Ovary (tissue), 9 donors: ENCODE results near the gene PPAT. TPM values are rescaled to one million over a fixed set of nuclear protein-coding genes. Genes with fewer than 3 reads are reported as not detected.

Experiments
- DNase-seq, 5 donors: peaks; one replicate each; pipeline ENCODE4 v3.0.0-alpha.2; 2019 to 2020
- H3K27ac ChIP-seq, 2 donors: fragments of 200-600 bp; one replicate each; pipeline versions ENCODE4 v1.5.1 to v1.8.0; 2019 to 2022
- H3K27me3 ChIP-seq: fragments of 200-600 bp; one replicate; pipeline ENCODE4 v1.8.0; 2022
- H3K36me3 ChIP-seq: fragments of 200-600 bp; sonication (generic); one replicate; pipeline ENCODE4 v1.5.1; 2019
- H3K4me1 ChIP-seq: one replicate; pipeline ENCODE4 v1.8.1; 2013; ENCODE audit warnings: mild to moderate bottlenecking, moderate library complexity; ENCODE audit not compliant: insufficient read depth
- H3K4me3 ChIP-seq: fragments of 200-600 bp; sonication (generic); one replicate; pipeline ENCODE4 v1.5.1; 2017
- H3K9me3 ChIP-seq, 2 donors: fragments of 200-600 bp in 1 of 2; sonication (generic) in 1 of 2; one replicate each; pipeline versions ENCODE4 v1.5.1 to v1.8.1; 2013 to 2019; ENCODE audit warnings: mild to moderate bottlenecking in 1 of 2, moderate library complexity in 1 of 2
- CTCF ChIP-seq, 3 donors: fragments of 450-650 bp in 2 of 3; fragments of 200-600 bp in 1 of 3; IDR thresholded peaks; one replicate each; pipeline versions ENCODE4 v1.5.1 to v1.8.0; 2016 to 2022; ENCODE audit warnings: antibody characterized with exemption in 3 of 3, mild to moderate bottlenecking in 1 of 3
- EP300 ChIP-seq: sonication (generic); formaldehyde crosslinking; IDR thresholded peaks from one replicate; pipeline ENCODE4 v1.6.1; 2017; ENCODE audit warnings: antibody characterized with exemption
- POLR2A ChIP-seq: fragments of 450-650 bp; IDR thresholded peaks from one replicate; pipeline ENCODE4 v1.6.1; 2017; ENCODE audit warnings: antibody characterized with exemption, mild to moderate bottlenecking, moderate library complexity
- WGBS, 3 donors: extraction: QIAGEN DNeasy Blood & Tissue Kit in 1 of 3; methylation state at CpG; one replicate each; pipeline versions ENCODE4 v1.1.5 to v1.1.7; 2013 to 2017; 5-methylcytosine and 5-hydroxymethylcytosine counted together
- intact Hi-C, 4 donors: fragments of 100-400 bp; cut with DNase I; formaldehyde crosslinking; loops; one replicate each; pipeline versions ENCODE4 v1.11.0 to v1.15.1; 2022 to 2023
- polyA plus RNA-seq, 2 donors: library from polyadenylated mRNA; stranded (reverse); fragments of 200-250 nt in 1 of 2; fragments of 350-450 nt in 1 of 2; fragmentation: Illumina TruSeq in 1 of 2; extraction: RNeasy Lipid Tissue Mini Kit (QIAGEN cat#74804) in 1 of 2; gene quantifications; one replicate each; pipeline ENCODE4 v1.2.3, GENCODE V29; 2013 to 2014
- total RNA-seq, 7 donors: library from RNA; depleted of rRNA in 2 of 7; stranded (reverse); fragments of >200 nt in 2 of 7; fragmentation: NEBNext Ultra II Directional in 3 of 7; extraction: Animal tissue kit (Norgen Biotek cat#: 25700) in 3 of 7; gene quantifications; one replicate each; pipeline versions ENCODE4 v1.1.0 to v1.2.4, GENCODE V29; 2016 to 2023
- donor health status: DM: no; HTN: no; CAD: no; lungs with moderate emphysema.
- donor health status: DM: no; HTN: no; CAD: no.
- donor health status: Bipolar disorder and iron deficiency.
- donor health status: DM: yes; HTN: yes; CAD: no.
- donor health status: DM: no; HTN: no; CAD: no.
- donor health status: DM: yes; HTN: yes; CAD: no.

Gene PPAT
- total and polyA plus RNA-seq, 9 donors, result 4.7 to 14.8 (median 10.6) TPM

GRCh38 chr4:56424176-56424575, 11.2 kb downstream of the PPAT start:
- Histone ChIP-seq H3K9me3 (no peaks in the 10 kb centered on the region), H3K4me3 (no peak overlapping the region), H3K36me3 (no peaks in the 10 kb centered on the region), H3K27ac (no peak overlapping the region), H3K27me3 (no peaks in the 10 kb centered on the region), H3K4me1 (no peaks in the 10 kb centered on the region)
- TF ChIP-seq POLR2A (no peak), EP300 (no peak), CTCF (IDR thresholded peaks at IDR 0.05) (no peak)
- 81 to 85% (median 81%) methylated on average over 5 of the region's 5 CpGs for WGBS, 3 donors
- no peak for DNase-seq
- intact Hi-C loops, result loop anchor here in 1 of 4 donors (10.0 kb wide), 1 partner anchor 101 kb away; no protein-coding TSS in a partner anchor

DNA sequence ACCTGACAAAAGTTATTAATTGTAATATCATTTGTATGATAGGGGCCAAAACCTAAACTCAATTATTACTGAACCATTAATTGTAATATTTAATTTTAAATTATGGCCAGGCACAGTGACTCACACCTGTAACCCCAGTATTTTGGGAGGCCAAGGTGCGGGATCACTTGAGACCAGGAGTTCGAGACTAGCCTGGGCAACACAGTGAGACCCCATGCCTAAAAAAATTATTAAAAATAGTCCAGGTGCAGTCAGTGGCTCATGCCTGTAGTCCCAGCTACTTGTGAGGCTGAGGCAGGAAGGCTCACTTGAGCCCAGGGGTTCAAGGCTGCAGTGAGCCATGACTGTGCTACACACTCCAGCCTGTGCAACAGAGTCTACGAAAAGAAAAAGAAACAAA, 18.0 kb downstream of the PPAT start:
- intact Hi-C loops, result no loop called here
- H3K36me3 ChIP-seq, result no peaks in the 10 kb centered on the region
- no peaks in the 10 kb centered on the region for H3K27me3 ChIP-seq
- 97 to 99% (median 98%) methylated on average over 3 of the region's 3 CpGs for WGBS, 3 donors
- H3K27ac ChIP-seq, result no peak overlapping the region
- TF ChIP-seq EP300, result no peak
- no peak for DNase-seq
- no peak overlapping the region for H3K4me3 ChIP-seq
- H3K9me3 ChIP-seq, result no peaks in the 10 kb centered on the region
- no peaks in the 10 kb centered on the region for H3K4me1 ChIP-seq

GRCh38 chr4:56416349-56416748, 19.1 kb downstream of the PPAT start:
- 73 to 80% (median 78%) methylated on average over 3 of the region's 3 CpGs for WGBS, 3 donors
- Histone ChIP-seq H3K9me3 (no peaks in the 10 kb centered on the region), H3K27ac (no peak overlapping the region), H3K36me3 (no peaks in the 10 kb centered on the region), H3K27me3 (no peaks in the 10 kb centered on the region), H3K4me1 (no peaks in the 10 kb centered on the region), H3K4me3 (no peak overlapping the region)
- intact Hi-C loops, result no loop called here
- TF ChIP-seq POLR2A (no peak), CTCF (IDR thresholded peaks at IDR 0.05) (no peak), EP300 (no peak)
- DNase-seq, result no peak

GRCh38 chr4:56414135-56414670, 21.2 kb downstream of the PPAT start:
- no peaks in the 10 kb centered on the region for H3K9me3 ChIP-seq
- DNase-seq, result no peak
- peak overlapping the region in 1 of 2 donors; percentile 39 for H3K27ac ChIP-seq
- WGBS, 3 donors, result 74 to 77% (median 76%) methylated on average over 4 of the region's 4 CpGs
- no peaks in the 10 kb centered on the region for H3K27me3 ChIP-seq
- TF ChIP-seq POLR2A (no peak), EP300 (no peak), CTCF (IDR thresholded peaks at IDR 0.05) (no peak)
- no peak overlapping the region for H3K4me3 ChIP-seq
- intact Hi-C loops, result no loop called here
- H3K4me1 ChIP-seq, result no peaks in the 10 kb centered on the region
- no peaks in the 10 kb centered on the region for H3K36me3 ChIP-seq

DNA sequence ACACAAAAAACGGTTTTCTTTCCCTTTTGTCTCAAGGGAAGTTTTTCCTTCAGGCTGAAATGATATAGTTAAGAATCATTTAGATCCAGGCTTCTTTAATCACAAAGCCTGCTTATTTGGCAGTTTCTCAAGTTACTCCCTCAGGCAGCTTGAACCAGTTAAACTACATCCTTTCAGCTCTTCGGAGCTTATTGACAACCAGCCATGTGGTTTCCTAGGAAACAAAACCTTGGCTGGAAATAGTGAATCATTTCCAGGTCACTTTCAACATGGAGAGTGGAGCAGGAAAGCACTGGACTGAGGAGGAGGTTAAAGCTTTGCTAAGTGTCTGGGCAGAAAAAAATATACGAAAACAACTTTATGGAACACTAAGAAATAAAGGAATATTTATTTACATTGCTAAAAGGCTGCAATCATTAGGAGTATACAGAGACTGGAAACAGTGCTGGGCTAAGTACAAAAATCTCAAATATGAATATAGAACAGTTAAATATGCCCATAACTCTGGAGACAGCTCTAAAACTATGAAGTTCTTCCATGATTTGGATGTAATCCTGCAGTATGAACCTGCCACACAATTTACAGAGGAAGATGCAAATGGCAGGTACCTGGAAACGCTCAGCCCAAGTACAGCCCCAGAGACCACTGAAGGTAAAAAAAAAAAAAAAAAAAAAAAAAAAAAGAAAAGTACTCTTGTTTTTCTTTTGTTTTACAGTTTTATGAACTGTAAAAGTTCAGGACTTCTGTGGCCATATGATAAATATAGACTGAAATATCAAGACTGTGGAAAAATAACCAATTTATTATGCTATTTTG, 25.0 kb downstream of the PPAT start:
- Histone ChIP-seq H3K36me3 (no peaks in the 10 kb centered on the region), H3K27ac (peak overlapping the region in 1 of 2 donors; percentile 12), H3K4me1 (no peaks in the 10 kb centered on the region), H3K4me3 (peak overlapping the region; percentile 1), H3K27me3 (no peaks in the 10 kb centered on the region), H3K9me3 (no peaks in the 10 kb centered on the region)
- TF ChIP-seq CTCF (IDR thresholded peaks at IDR 0.05) (no peak), POLR2A (no peak), EP300 (no peak)
- 8 to 11% (median 8%) methylated on average over 4 of the region's 4 CpGs for WGBS, 3 donors
- DNase-seq, result peak in 3 of 5 donors; percentile 31 to 76 (median 32)
- intact Hi-C loops, result no loop called here
